HepG2 (cell line): ENCODE measurements around the gene DNAJC4. TPM values are rescaled to one million over a fixed set of nuclear protein-coding genes. Genes with fewer than 3 reads are reported as not detected.

Experiments used
- DNMT1 ChIP-seq: sonication (generic); formaldehyde crosslinking; IDR thresholded peaks from 2 replicates; pipeline ENCODE4 v1.5.1; 2020; ENCODE audit warnings: mild to moderate bottlenecking, missing genetic modification reagents
- GPN1 ChIP-seq: sonication (generic); formaldehyde crosslinking; IDR thresholded peaks from 2 replicates; pipeline ENCODE4 v1.5.1; 2020; ENCODE audit warnings: missing genetic modification reagents, borderline replicate concordance
- HHEX ChIP-seq: IDR thresholded peaks from 2 replicates; pipeline ENCODE4 v1.6.1; 2016; ENCODE audit warnings: control low read depth
- RORA ChIP-seq: sonication (generic); formaldehyde crosslinking; IDR thresholded peaks from 2 replicates; pipeline ENCODE4 v1.5.0; 2020; ENCODE audit warnings: mild to moderate bottlenecking, missing genetic modification reagents, moderate library complexity
- ZNF260 ChIP-seq: sonication (generic); formaldehyde crosslinking; IDR thresholded peaks from 2 replicates; pipeline ENCODE4 v1.4.0; 2020; ENCODE audit warnings: missing genetic modification reagents, low read depth, mild to moderate bottlenecking, borderline replicate concordance
- polyA plus RNA-seq, 8 experiments: library from polyadenylated mRNA; depleted of rRNA in 3 of 8; stranded (reverse) in 7 of 8; unstranded in 1 of 8; fragments of >200 nt; fragmentation: Illumina TruSeq in 4 of 8; extraction: Trizol in 4 of 8; gene quantifications; 2 replicates each; pipeline versions ENCODE4 v1.2.1 to v1.2.3, GENCODE V29; 2011 to 2016; ENCODE audit warnings: low read depth in 4 of 8, missing spikeins in 1 of 8, mixed read lengths in 1 of 8; ENCODE audit not compliant: insufficient read depth in 1 of 8
- total RNA-seq, 5 experiments: library from RNA; depleted of rRNA; stranded (reverse); fragments of >200 nt; fragmentation: Illumina TruSeq; extraction: Trizol; gene quantifications; 2 replicates each; pipeline ENCODE4 v1.2.3, GENCODE V29; 2016; ENCODE audit warnings: low read depth in 1 of 5
- TF ChIP-seq, protein P1 (sequence below): conservative IDR thresholded peaks from 2 replicates; pipeline ENCODE4 v1.6.1; 2018; ENCODE audit warnings: missing genetic modification reagents
- TF ChIP-seq, protein P2 (sequence below): sonication (generic); formaldehyde crosslinking; IDR thresholded peaks from 2 replicates; pipeline ENCODE4 v1.5.0; 2020; ENCODE audit warnings: missing genetic modification reagents, mild to moderate bottlenecking, borderline replicate concordance
- TF ChIP-seq, protein P3 (sequence below), 2 experiments: sonication (generic) in 1 of 2; formaldehyde crosslinking in 1 of 2; IDR thresholded peaks; 2 replicates each; pipeline versions ENCODE4 v1.6.1 to v1.9.0; 2014 to 2022; ENCODE audit warnings: antibody characterized with exemption in 1 of 2, borderline replicate concordance in 1 of 2, inconsistent platforms in 1 of 2, low read depth in 1 of 2, missing genetic modification reagents in 1 of 2
- TF ChIP-seq, protein P4 (sequence below): sonication (generic); formaldehyde crosslinking; IDR thresholded peaks from 2 replicates; pipeline ENCODE4 v1.4.0; 2020; ENCODE audit warnings: missing genetic modification reagents, mild to moderate bottlenecking, borderline replicate concordance
- TF ChIP-seq, protein P5 (sequence below): IDR thresholded peaks from 2 replicates; pipeline ENCODE4 v1.6.1; 2016; ENCODE audit warnings: missing biosample characterization, missing genetic modification reagents, low read depth
- TF ChIP-seq, protein P6 (sequence below): sonication (generic); formaldehyde crosslinking; IDR thresholded peaks from 2 replicates; pipeline ENCODE4 v1.8.0; 2023; ENCODE audit warnings: mild to moderate bottlenecking, missing genetic modification reagents

Gene DNAJC4
- total and polyA plus RNA-seq, 2 of the 13 experiments (the other 11 are each of a cell fraction or from before 2014, with no cell fraction given), result 10.3 to 60.8 TPM

DNA sequence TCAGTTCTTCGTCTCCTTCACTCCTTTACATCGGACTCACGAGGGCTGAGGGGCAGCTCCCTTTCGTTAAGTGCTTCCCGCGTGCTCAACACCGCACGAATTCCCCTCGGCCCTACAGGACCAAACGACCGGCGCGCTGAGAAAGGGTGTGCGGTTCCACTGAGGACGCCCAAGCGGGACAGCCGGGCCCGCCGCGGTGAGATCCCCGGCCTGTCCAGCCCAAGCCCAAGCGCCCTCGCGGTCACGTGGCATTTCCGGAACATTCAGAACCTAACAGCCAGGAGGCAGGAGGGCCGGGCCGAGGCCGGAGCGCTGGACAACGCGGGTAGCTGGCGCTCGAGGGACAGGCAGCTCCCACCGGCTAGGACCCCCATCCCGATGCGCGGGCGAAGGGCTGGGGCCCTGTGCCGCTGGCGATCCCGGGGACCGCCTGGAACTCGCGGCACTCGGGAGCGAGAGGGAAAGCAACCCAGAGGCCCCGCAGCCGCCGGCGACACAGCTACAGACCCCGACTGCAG is 45.1 kb upstream of the DNAJC4 start (continued):
- TF ChIP-seq ZNF260 (0 out of 2 replicates have a peak, but pooled peaks have one; percentile 72), HHEX (CRISPR knock-in tag) (no peak), GPN1 (CRISPR knock-in tag) (no peak), DNMT1 (CRISPR knock-in tag) (no peak), RORA (CRISPR knock-in tag) (no peak)
- TF ChIP-seq, protein P1, sequence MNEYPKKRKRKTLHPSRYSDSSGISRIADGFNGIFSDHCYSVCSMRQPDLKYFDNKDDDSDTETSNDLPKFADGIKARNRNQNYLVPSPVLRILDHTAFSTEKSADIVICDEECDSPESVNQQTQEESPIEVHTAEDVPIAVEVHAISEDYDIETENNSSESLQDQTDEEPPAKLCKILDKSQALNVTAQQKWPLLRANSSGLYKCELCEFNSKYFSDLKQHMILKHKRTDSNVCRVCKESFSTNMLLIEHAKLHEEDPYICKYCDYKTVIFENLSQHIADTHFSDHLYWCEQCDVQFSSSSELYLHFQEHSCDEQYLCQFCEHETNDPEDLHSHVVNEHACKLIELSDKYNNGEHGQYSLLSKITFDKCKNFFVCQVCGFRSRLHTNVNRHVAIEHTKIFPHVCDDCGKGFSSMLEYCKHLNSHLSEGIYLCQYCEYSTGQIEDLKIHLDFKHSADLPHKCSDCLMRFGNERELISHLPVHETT (CRISPR knock-in tag), result 0 out of 2 replicates have a peak, but pooled peaks have one; percentile 35
- TF ChIP-seq, protein P2, sequence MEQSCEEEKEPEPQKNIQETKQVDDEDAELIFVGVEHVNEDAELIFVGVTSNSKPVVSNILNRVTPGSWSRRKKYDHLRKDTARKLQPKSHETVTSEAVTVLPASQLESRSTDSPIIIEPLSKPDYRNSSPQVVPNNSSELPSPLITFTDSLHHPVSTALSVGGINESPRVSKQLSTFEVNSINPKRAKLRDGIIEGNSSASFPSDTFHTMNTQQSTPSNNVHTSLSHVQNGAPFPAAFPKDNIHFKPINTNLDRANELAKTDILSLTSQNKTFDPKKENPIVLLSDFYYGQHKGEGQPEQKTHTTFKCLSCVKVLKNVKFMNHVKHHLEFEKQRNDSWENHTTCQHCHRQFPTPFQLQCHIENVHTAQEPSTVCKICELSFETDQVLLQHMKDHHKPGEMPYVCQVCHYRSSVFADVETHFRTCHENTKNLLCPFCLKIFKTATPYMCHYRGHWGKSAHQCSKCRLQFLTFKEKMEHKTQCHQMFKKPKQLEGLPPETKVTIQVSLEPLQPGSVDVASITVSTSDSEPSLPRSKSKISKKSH (CRISPR knock-in tag), result peak; percentile 95
- TF ChIP-seq, protein P3, sequence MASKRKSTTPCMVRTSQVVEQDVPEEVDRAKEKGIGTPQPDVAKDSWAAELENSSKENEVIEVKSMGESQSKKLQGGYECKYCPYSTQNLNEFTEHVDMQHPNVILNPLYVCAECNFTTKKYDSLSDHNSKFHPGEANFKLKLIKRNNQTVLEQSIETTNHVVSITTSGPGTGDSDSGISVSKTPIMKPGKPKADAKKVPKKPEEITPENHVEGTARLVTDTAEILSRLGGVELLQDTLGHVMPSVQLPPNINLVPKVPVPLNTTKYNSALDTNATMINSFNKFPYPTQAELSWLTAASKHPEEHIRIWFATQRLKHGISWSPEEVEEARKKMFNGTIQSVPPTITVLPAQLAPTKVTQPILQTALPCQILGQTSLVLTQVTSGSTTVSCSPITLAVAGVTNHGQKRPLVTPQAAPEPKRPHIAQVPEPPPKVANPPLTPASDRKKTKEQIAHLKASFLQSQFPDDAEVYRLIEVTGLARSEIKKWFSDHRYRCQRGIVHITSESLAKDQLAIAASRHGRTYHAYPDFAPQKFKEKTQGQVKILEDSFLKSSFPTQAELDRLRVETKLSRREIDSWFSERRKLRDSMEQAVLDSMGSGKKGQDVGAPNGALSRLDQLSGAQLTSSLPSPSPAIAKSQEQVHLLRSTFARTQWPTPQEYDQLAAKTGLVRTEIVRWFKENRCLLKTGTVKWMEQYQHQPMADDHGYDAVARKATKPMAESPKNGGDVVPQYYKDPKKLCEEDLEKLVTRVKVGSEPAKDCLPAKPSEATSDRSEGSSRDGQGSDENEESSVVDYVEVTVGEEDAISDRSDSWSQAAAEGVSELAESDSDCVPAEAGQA (IDR thresholded peaks at IDR 0.05; ENCODE audit: low read depth), result 0 out of 2 replicates have a peak, but pooled peaks have one; percentile 26
- TF ChIP-seq, protein P3 (CRISPR knock-in tag; IDR thresholded peaks at IDR 0.05; ENCODE audit: borderline replicate concordance), result peak; percentile 43; the same call in 1 of the 2 replicates
- TF ChIP-seq, protein P4, sequence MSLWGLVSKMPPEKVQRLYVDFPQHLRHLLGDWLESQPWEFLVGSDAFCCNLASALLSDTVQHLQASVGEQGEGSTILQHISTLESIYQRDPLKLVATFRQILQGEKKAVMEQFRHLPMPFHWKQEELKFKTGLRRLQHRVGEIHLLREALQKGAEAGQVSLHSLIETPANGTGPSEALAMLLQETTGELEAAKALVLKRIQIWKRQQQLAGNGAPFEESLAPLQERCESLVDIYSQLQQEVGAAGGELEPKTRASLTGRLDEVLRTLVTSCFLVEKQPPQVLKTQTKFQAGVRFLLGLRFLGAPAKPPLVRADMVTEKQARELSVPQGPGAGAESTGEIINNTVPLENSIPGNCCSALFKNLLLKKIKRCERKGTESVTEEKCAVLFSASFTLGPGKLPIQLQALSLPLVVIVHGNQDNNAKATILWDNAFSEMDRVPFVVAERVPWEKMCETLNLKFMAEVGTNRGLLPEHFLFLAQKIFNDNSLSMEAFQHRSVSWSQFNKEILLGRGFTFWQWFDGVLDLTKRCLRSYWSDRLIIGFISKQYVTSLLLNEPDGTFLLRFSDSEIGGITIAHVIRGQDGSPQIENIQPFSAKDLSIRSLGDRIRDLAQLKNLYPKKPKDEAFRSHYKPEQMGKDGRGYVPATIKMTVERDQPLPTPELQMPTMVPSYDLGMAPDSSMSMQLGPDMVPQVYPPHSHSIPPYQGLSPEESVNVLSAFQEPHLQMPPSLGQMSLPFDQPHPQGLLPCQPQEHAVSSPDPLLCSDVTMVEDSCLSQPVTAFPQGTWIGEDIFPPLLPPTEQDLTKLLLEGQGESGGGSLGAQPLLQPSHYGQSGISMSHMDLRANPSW (CRISPR knock-in tag), result peak; percentile 71; the same call in 1 of the 2 replicates
- TF ChIP-seq, protein P5, sequence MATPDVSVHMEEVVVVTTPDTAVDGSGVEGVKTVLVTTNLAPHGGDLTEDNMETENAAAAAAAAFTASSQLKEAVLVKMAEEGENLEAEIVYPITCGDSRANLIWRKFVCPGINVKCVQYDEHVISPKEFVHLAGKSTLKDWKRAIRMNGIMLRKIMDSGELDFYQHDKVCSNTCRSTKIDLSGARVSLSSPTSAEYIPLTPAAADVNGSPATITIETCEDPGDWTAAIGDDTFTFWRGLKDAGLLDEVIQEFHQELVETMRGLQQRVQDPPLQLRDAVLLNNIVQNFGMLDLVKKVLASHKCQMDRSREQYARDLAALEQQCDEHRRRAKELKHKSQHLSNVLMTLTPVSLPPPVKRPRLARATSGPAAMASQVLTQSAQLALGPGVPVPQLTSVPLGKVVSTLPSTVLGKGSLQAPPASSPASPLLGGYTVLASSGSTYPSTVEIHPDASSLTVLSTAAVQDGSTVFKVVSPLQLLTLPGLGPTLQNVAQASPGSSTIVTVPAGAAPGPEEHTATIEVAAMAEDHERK (CRISPR knock-in tag), result no peak
- TF ChIP-seq, protein P6, sequence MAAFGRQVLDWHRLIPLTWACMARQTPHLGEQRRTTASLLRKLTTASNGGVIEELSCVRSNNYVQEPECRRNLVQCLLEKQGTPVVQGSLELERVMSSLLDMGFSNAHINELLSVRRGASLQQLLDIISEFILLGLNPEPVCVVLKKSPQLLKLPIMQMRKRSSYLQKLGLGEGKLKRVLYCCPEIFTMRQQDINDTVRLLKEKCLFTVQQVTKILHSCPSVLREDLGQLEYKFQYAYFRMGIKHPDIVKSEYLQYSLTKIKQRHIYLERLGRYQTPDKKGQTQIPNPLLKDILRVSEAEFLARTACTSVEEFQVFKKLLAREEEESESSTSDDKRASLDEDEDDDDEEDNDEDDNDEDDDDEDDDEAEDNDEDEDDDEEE (CRISPR knock-in tag), result peak; percentile 99
